Hair follicular keratinocyte (primary cell): ENCODE results near the gene ANXA8. TPM values are rescaled to one million over a fixed set of nuclear protein-coding genes. Genes with fewer than 3 reads are reported as not detected.

ENCODE experiments used
- total RNA-seq: library from RNA; depleted of rRNA; stranded (reverse); fragments of >200 nt; gene quantifications from 2 replicates; pipeline ENCODE4 v1.2.3, GENCODE V29; 2015

The ANXA8 gene, protein sequence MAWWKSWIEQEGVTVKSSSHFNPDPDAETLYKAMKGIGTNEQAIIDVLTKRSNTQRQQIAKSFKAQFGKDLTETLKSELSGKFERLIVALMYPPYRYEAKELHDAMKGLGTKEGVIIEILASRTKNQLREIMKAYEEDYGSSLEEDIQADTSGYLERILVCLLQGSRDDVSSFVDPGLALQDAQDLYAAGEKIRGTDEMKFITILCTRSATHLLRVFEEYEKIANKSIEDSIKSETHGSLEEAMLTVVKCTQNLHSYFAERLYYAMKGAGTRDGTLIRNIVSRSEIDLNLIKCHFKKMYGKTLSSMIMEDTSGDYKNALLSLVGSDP
- 161 and 275 TPM in 2 replicates for total RNA-seq

GRCh38 chr10:47483923-47484322, at the start of gene ANXA8:
Gene ANXA8, minus strand, starts transcription at chr10:47484115. Its CDS starts 182 bp downstream, at chr10:47483933.

GRCh38 chr10:47523475-47523874, 39.6 kb upstream of the ANXA8 start, which contains the start of gene AGAP9:
Gene AGAP9, minus strand, starts transcription at chr10:47523638. Its CDS starts 112 bp downstream, at chr10:47523526.

DNA sequence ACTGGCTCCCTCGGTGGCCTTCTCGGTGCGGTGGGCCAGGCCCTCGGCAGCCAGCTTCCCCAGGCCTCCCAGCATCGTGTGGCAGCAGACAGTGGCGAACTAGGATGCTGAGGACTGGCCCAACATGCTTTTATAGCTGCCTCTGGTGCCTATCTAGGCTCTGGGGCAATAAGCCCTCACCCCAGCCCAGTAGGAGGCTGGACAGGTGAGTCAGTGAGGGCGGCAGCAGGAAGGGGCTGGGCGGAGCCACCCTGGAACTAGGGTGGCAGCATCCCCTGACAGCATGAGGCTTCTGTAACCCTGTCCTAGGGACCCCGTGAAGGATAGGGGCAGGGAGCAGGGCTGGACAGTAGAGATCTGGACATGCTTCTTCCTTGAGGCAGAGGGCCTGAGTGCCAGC, 7.7 kb upstream of the ANXA8 start, which contains the start of gene FAM25G:
Gene FAM25G (minus strand): TSS at position 101 of the 400 bp plus-strand sequence. CDS start 26 bp downstream, at position 75.

Other genes starting within 250 kb of the ANXA8 start
- gene GDF10, start 183.9 kb downstream of the ANXA8 start, total RNA-seq, result not detected in 2 replicates
- gene GDF2, start 161.7 kb downstream of the ANXA8 start, total RNA-seq, result not detected in 2 replicates
- gene RBP3, start 135.8 kb downstream of the ANXA8 start, total RNA-seq, result not detected in 2 replicates
- gene ZNF488, start 99.8 kb downstream of the ANXA8 start, total RNA-seq, result 0.39 and 1.3 TPM in 2 replicates
- 15.6 and 21.2 TPM in 2 replicates for gene FAM25G, start 7.6 kb upstream of the ANXA8 start, total RNA-seq
- gene AGAP9, start 39.5 kb upstream of the ANXA8 start, total RNA-seq, result 0.91 and 2.0 TPM in 2 replicates